ENCODE results near the gene LIX1L. TPM values are rescaled to one million over a fixed set of nuclear protein-coding genes. Genes with fewer than 3 reads are reported as not detected.

The LIX1L gene
- total RNA-seq, 1 experiment from 2014 or later, result 0.82 TPM

- Histone ChIP-seq H3K4me3 (ENCODE audit: low read depth, low read length) (peak overlapping the region; percentile 52; the same call in 1 of the 2 replicates), H3K36me3 (ENCODE audit: control insufficient read depth, insufficient read depth, low read length) (no peaks in the 10 kb centered on the region), H3K9me3 (no peaks in the 10 kb centered on the region; the same call in 1 of the 2 replicates), H3K4me1 (peaks cover 17% of the 10 kb centered on the region), H3K27me3 (replicated peaks; ENCODE audit: control insufficient read depth, insufficient read depth, low read length) (no peaks in the 10 kb centered on the region; the same call in 1 of the 2 replicates)
- Mint-ChIP-seq H3K27ac (ENCODE audit: unreplicated experiment) (no peak overlapping the region), H3K4me3 (ENCODE audit: unreplicated experiment) (peak overlapping the region; percentile 87), H3K27me3 (ENCODE audit: insufficient read depth, unreplicated experiment) (peaks cover 11% of the 10 kb centered on the region), H3K36me3 (ENCODE audit: insufficient read depth, unreplicated experiment) (no peaks in the 10 kb centered on the region), H3K4me1 (ENCODE audit: low read depth, unreplicated experiment) (peaks cover 21% of the 10 kb centered on the region), H3K9me3 (ENCODE audit: unreplicated experiment) (no peaks in the 10 kb centered on the region)
- ChIA-PET POLR2A (interaction anchor here (1.9 kb wide), 1 partner anchor 36 kb away, joined by 25 read pairs; the partner anchor contains the start of gene RBM8A), CTCF (interaction anchor here (2.0 to 2.4 kb wide), 3 partner anchors 15 to 118 kb away, joined by 9 to 18 read pairs (median 14); partner anchors contain the start of genes NUDT17 and RBM8A)
- no TSS peak for BruUV-seq (replicated peaks)
- no peak for DNase-seq
- TF ChIP-seq, protein P1, sequence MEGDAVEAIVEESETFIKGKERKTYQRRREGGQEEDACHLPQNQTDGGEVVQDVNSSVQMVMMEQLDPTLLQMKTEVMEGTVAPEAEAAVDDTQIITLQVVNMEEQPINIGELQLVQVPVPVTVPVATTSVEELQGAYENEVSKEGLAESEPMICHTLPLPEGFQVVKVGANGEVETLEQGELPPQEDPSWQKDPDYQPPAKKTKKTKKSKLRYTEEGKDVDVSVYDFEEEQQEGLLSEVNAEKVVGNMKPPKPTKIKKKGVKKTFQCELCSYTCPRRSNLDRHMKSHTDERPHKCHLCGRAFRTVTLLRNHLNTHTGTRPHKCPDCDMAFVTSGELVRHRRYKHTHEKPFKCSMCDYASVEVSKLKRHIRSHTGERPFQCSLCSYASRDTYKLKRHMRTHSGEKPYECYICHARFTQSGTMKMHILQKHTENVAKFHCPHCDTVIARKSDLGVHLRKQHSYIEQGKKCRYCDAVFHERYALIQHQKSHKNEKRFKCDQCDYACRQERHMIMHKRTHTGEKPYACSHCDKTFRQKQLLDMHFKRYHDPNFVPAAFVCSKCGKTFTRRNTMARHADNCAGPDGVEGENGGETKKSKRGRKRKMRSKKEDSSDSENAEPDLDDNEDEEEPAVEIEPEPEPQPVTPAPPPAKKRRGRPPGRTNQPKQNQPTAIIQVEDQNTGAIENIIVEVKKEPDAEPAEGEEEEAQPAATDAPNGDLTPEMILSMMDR (IDR thresholded peaks at IDR 0.05; ENCODE audit: insufficient read depth in 1 of 2, low read depth in 1 of 2, low read length in 1 of 2, severe bottlenecking in 1 of 2, unreplicated experiment in 1 of 2), result no peak
- intact Hi-C loops (cut with micrococcal nuclease; ENCODE audit: unreplicated experiment), result loop anchor here (1.0 to 5.0 kb wide), 6 partner anchors 31 to 74 kb away; partner anchors contain the start of genes PEX11B, RBM8A and TXNIP
Observed at GRCh38 chr1:145963265-145964019, 5.6 kb upstream of the LIX1L start.

DNA sequence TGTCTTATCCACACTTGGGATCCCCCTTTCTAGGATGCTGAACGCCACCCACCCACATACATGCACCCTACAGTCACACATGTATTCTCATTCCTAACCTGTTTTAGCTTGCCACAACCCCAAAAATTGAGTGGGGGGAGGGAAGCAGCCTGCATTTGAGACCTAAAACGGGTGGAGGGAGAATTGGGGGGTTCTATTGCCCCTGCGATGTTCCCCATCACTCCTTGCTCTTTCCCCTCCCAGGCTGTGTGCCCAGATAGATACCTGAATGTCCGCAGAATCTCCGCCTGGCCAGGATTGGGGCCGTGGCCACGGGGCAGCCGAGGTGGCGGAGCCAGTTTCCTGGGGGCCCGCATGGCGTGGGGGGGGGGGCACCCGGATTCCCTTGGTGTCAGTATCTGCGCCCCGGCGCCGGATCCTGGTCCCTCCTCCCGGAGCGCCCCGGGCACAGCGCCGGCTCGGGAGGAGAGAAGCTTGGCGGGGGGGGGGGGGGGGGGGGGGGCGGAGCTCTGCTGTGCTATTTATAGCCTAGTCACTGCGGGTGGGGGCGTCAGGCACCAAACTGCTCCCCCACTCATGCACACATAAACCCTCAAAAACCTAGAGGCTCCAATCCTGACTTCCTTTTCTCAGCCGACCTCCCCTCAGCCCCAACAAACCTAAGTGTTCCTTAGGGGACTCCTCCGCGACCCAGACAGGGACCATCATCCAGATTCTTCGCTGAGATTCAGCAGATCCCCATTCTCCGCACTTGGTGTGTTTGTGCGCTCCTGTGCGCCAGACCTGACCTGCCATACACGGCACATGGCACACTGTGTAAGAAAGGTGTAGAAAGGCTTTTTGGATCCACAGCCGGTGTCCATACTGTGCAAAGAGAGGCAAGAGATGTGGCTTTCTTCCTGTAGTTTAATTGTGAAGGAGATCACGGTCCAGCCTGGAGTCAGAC lies 4.6 kb upstream of the LIX1L start:
- Mint-ChIP-seq H3K36me3 (ENCODE audit: insufficient read depth, unreplicated experiment) (no peaks in the 10 kb centered on the region), H3K27me3 (ENCODE audit: insufficient read depth, unreplicated experiment) (peaks cover 11% of the 10 kb centered on the region), H3K9me3 (ENCODE audit: unreplicated experiment) (no peaks in the 10 kb centered on the region), H3K27ac (ENCODE audit: unreplicated experiment) (no peak overlapping the region), H3K4me3 (ENCODE audit: unreplicated experiment) (peak overlapping the region; percentile 68), H3K4me1 (ENCODE audit: low read depth, unreplicated experiment) (peaks cover 22% of the 10 kb centered on the region)
- BruUV-seq (replicated peaks), result no TSS peak
- POLR2A ChIA-PET, result no interaction called here
- H3K4me3 ChIP-seq (ENCODE audit: low read depth, low read length), result peak overlapping the region; percentile 40
- intact Hi-C loops (cut with micrococcal nuclease; ENCODE audit: unreplicated experiment), result loop anchor here (2.0 to 5.0 kb wide), 3 partner anchors 36 to 75 kb away; partner anchors contain the start of gene RBM8A
- CTCF ChIA-PET, result interaction anchor here (2.1 kb wide), 1 partner anchor 35 kb away, joined by 14 read pairs; the partner anchor contains the start of gene RBM8A
- TF ChIP-seq, protein P1 (IDR thresholded peaks at IDR 0.05; ENCODE audit: insufficient read depth in 1 of 2, low read depth in 1 of 2, low read length in 1 of 2, severe bottlenecking in 1 of 2, unreplicated experiment in 1 of 2), result no peak
- H3K27me3 ChIP-seq (replicated peaks; ENCODE audit: control insufficient read depth, insufficient read depth, low read length), result no peaks in the 10 kb centered on the region; the same call in 1 of the 2 replicates
- DNase-seq, result no peak
- H3K9me3 ChIP-seq, result no peaks in the 10 kb centered on the region; the same call in 1 of the 2 replicates
- H3K36me3 ChIP-seq (ENCODE audit: control insufficient read depth, insufficient read depth, low read length), result no peaks in the 10 kb centered on the region
- H3K4me1 ChIP-seq, result peaks cover 20% of the 10 kb centered on the region

Data from Caco-2 (cell line).